K562 (cell line): Measurements from ENCODE around the gene LEAP2. TPM values are rescaled to one million over a fixed set of nuclear protein-coding genes. Genes with fewer than 3 reads are reported as not detected.

Source experiments
- CTBP1 ChIP-seq: fragments of 450-650 bp; IDR thresholded peaks from 2 replicates; pipeline ENCODE4 v1.6.1; 2016; ENCODE audit warnings: borderline replicate concordance
- ETV1 ChIP-seq: fragments of 450-650 bp; conservative IDR thresholded peaks from 2 replicates; pipeline ENCODE4 v1.6.1; 2016; ENCODE audit warnings: missing genetic modification characterization, control low read depth, low read depth, missing compliant biosample characterization
- GTF2F1 ChIP-seq: IDR thresholded peaks from 2 replicates; pipeline ENCODE4 v1.6.1; 2011; ENCODE audit warnings: low read depth, low read length, improper control_type of control experiment
- HNRNPLL ChIP-seq: fragments of 200-400 bp; formaldehyde crosslinking; IDR thresholded peaks from 2 replicates; pipeline ENCODE4 v1.6.1; 2017; ENCODE audit warnings: low read length, low read depth, mild to moderate bottlenecking; ENCODE audit not compliant: poor library complexity, severe bottlenecking
- KAT7 ChIP-seq: sonication (generic); formaldehyde crosslinking; IDR thresholded peaks from 2 replicates; pipeline ENCODE4 v1.8.0; 2022; ENCODE audit warnings: missing genetic modification reagents, mild to moderate bottlenecking, borderline replicate concordance
- L3MBTL2 ChIP-seq: fragments of 450-650 bp; IDR thresholded peaks from 2 replicates; pipeline ENCODE4 v1.6.1; 2016; ENCODE audit warnings: mild to moderate bottlenecking, moderate library complexity
- MAZ ChIP-seq, 2 experiments: fragments of 450-650 bp in 1 of 2; sonication (generic) in 1 of 2; formaldehyde crosslinking; IDR thresholded peaks in 1 of 2; conservative IDR thresholded peaks in 1 of 2; 2 replicates each; pipeline versions ENCODE4 v1.4.0 to v1.5.0; 2020; ENCODE audit warnings: mild to moderate bottlenecking in 1 of 2, missing genetic modification reagents in 1 of 2
- MYC ChIP-seq, 2 experiments: fragments of 250-450 bp in 1 of 2; sonication (Bioruptor Pico) in 1 of 2; IDR thresholded peaks; 2 replicates each; pipeline versions ENCODE4 v1.5.1 to v1.6.1; 2012 to 2021; ENCODE audit warnings: low read depth in 2 of 2, borderline replicate concordance in 1 of 2, improper control_type of control experiment in 1 of 2, low read length in 1 of 2, mild to moderate bottlenecking in 1 of 2, moderate library complexity in 1 of 2
- NR2C2 ChIP-seq, 2 experiments: fragments of 200-800 bp in 1 of 2; sonication (Bioruptor generic) in 1 of 2; sonication (generic) in 1 of 2; formaldehyde crosslinking in 1 of 2; IDR thresholded peaks; 2 replicates each; pipeline versions ENCODE4 v1.6.1 to v1.8.0; 2016 to 2022; ENCODE audit warnings: mild to moderate bottlenecking in 1 of 2, missing compliant biosample characterization in 1 of 2, missing genetic modification characterization in 1 of 2, missing genetic modification reagents in 1 of 2
- NRF1 ChIP-seq, 2 experiments: fragments of 450-650 bp; IDR thresholded peaks in 1 of 2; conservative IDR thresholded peaks in 1 of 2; 2 replicates each; pipeline ENCODE4 v1.6.1; 2014; ENCODE audit warnings: mild to moderate bottlenecking in 2 of 2
- PREB ChIP-seq: sonication (generic); formaldehyde crosslinking; IDR thresholded peaks from 2 replicates; pipeline ENCODE4 v1.8.1; 2023; ENCODE audit warnings: mild to moderate bottlenecking, missing genetic modification reagents
- PRPF4 ChIP-seq: fragments of 200-400 bp; formaldehyde crosslinking; IDR thresholded peaks from one replicate; pipeline ENCODE4 v1.6.1; 2017; ENCODE audit warnings: low read length, low read depth, mild to moderate bottlenecking; ENCODE audit not compliant: insufficient read depth, poor library complexity, severe bottlenecking
- RBM22 ChIP-seq: fragments of 200-400 bp; formaldehyde crosslinking; IDR thresholded peaks from 2 replicates; pipeline ENCODE4 v1.6.1; 2018; ENCODE audit warnings: low read length, low read depth; ENCODE audit not compliant: poor library complexity, severe bottlenecking
- SIN3A ChIP-seq, 2 experiments: fragments of 150-350 bp in 1 of 2; IDR thresholded peaks; 2 replicates each; pipeline ENCODE4 v1.6.1; 2011 to 2016; ENCODE audit warnings: borderline replicate concordance in 2 of 2, low read depth in 2 of 2, low read length in 2 of 2, mild to moderate bottlenecking in 2 of 2, moderate library complexity in 2 of 2; ENCODE audit not compliant: control insufficient read depth in 1 of 2
- SOX6 ChIP-seq: fragments of 450-650 bp; IDR thresholded peaks from 2 replicates; pipeline ENCODE4 v1.6.1; 2014; ENCODE audit warnings: mild to moderate bottlenecking
- TRIM28 ChIP-seq: fragments of 450-650 bp; IDR thresholded peaks from 2 replicates; pipeline ENCODE4 v1.6.1; 2017
- TSC22D4 ChIP-seq: fragments of 450-650 bp; IDR thresholded peaks from 2 replicates; pipeline ENCODE4 v1.6.1; 2016; ENCODE audit warnings: missing genetic modification characterization, missing biosample characterization, control low read depth
- XRCC5 ChIP-seq: fragments of 200-400 bp; formaldehyde crosslinking; IDR thresholded peaks from 2 replicates; pipeline ENCODE4 v1.6.1; 2017; ENCODE audit warnings: low read depth, mild to moderate bottlenecking, low read length
- ZBTB1 ChIP-seq: sonication (generic); formaldehyde crosslinking; IDR thresholded peaks from 2 replicates; pipeline ENCODE4 v1.8.1; 2023; ENCODE audit warnings: missing genetic modification reagents, low read depth, mild to moderate bottlenecking, borderline replicate concordance
- ZBTB43 ChIP-seq: sonication (generic); formaldehyde crosslinking; IDR thresholded peaks from 2 replicates; pipeline ENCODE4 v1.8.0; 2023; ENCODE audit warnings: mild to moderate bottlenecking, missing genetic modification reagents
- ZFX ChIP-seq: sonication (generic); formaldehyde crosslinking; IDR thresholded peaks from 2 replicates; pipeline ENCODE4 v1.8.0; 2022; ENCODE audit warnings: mild to moderate bottlenecking, missing genetic modification reagents, moderate library complexity
- ZNF146 ChIP-seq: IDR thresholded peaks from one replicate; pipeline ENCODE4 v1.6.1; 2018; ENCODE audit warnings: missing compliant biosample characterization; ENCODE audit not compliant: unreplicated experiment
- ZNF644 ChIP-seq: fragments of 200-800 bp; sonication (Bioruptor generic); IDR thresholded peaks from 2 replicates; pipeline ENCODE4 v1.6.1; 2016; ENCODE audit warnings: low read depth, missing genetic modification characterization, missing compliant biosample characterization
- polyA plus RNA-seq, 8 experiments: library from polyadenylated mRNA; depleted of rRNA in 4 of 8; stranded (reverse) in 5 of 8; unstranded in 3 of 8; fragments of >200 nt; fragmentation: Nextera tagmentation in 2 of 8; fragmentation: Illumina TruSeq in 1 of 8; extraction: Ambion mirVana in 2 of 8; extraction: Trizol in 1 of 8; gene quantifications; 2 replicates each; pipeline versions ENCODE4 v1.2.1 to v1.2.3, GENCODE V29; 2011 to 2014; ENCODE audit warnings: inconsistent platforms in 1 of 8, missing spikeins in 1 of 8
- total RNA-seq, 7 experiments: library from RNA; depleted of rRNA in 6 of 7; stranded (reverse); fragments of >200 nt in 6 of 7; fragmentation: Illumina TruSeq in 2 of 7; extraction: Trizol in 2 of 7; gene quantifications; 2 replicates each; pipeline versions ENCODE4 v1.2.1 to v1.2.3, GENCODE V29; 2011 to 2021; ENCODE audit warnings: low replicate concordance in 1 of 7
- TF ChIP-seq, protein P1 (sequence below): sonication (generic); formaldehyde crosslinking; IDR thresholded peaks from 2 replicates; pipeline ENCODE4 v1.8.0; 2022; ENCODE audit warnings: mild to moderate bottlenecking, missing genetic modification reagents

The LEAP2 gene
- total and polyA plus RNA-seq, 9 of the 15 experiments (the other 6 are each of a cell fraction or from before 2014, with no cell fraction given) = 1.1 to 5.6 (median 2.5) TPM

DNA sequence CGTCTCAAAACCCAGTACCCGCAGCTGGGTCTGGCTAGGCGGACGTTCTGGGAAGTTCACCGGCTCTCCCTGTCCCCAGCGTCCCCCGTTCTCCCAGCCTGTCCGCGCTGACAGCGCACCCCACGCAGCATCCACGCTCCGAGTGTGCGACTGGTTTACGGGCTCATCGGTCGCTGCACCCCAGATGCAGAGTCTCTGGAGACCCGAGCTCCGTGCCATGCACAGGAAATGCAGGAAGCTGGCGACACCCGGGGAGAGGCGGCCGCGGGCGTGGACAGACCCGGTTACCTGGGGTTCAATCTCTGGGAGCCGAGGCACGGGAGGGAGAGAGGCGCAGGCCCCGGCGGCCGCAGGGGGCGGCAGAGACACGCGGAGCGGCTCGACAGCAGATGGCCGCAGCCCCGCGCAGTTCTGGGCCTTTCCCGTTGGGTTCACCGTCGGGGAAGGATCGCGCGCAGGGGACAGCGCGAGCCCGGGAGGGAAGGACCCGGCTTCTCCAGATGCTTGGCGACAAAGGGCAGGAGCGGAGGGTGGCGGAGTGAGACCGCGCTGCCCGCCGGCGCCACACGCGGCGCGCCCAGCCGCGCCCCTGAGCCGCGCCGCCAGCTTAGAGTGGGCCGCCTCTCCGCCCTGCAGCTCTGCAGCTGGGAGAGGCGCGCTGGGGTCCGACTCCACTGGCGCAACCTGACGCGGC lies 43.6 kb upstream of the LEAP2 start (continued):
- TF ChIP-seq ZNF146 (CRISPR knock-in tag) = no peak
- peak; percentile 31 for TF ChIP-seq ETV1 (tag)
- TF ChIP-seq MAZ (CRISPR knock-in tag; conservative IDR thresholded peaks at IDR 0.05 in 1 of 2, IDR thresholded peaks at IDR 0.05 in 1 of 2) = 0 out of 4 replicates have a peak, but pooled peaks of 1 of the 2 experiments have one; percentile 32
- TF ChIP-seq NR2C2 (CRISPR knock-in tag; IDR thresholded peaks at IDR 0.05) = peak; percentile 34; the same call in 1 of the 2 replicates
- 0 out of 2 replicates have a peak, but pooled peaks have one; percentile 10 for TF ChIP-seq NR2C2 (tag; IDR thresholded peaks at IDR 0.05)
- TF ChIP-seq, protein P1, sequence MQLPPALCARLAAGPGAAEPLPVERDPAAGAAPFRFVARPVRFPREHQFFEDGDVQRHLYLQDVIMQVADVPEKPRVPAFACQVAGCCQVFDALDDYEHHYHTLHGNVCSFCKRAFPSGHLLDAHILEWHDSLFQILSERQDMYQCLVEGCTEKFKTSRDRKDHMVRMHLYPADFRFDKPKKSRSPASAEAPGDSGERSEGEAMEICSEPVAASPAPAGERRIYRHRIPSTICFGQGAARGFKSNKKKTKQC (CRISPR knock-in tag) = peak; percentile 70
- TF ChIP-seq GTF2F1 = peak; percentile 59; the same call in 1 of the 2 replicates
- TF ChIP-seq PREB (CRISPR knock-in tag) = no peak
- peak; percentile 89; the same call in 1 of the 2 replicates for TF ChIP-seq KAT7 (CRISPR knock-in tag)
- no peak for TF ChIP-seq ZBTB43
- TF ChIP-seq PRPF4 = no peak
- peak; percentile 84 for TF ChIP-seq HNRNPLL
- no peak for TF ChIP-seq ZNF644 (tag)
- peak; percentile 82 for TF ChIP-seq MYC (IDR thresholded peaks at IDR 0.05; ENCODE audit: low read depth, low read length)
- TF ChIP-seq MYC (CRISPR knock-in tag; IDR thresholded peaks at IDR 0.05; ENCODE audit: borderline replicate concordance, low read depth) = peak; percentile 46; the same call in 1 of the 2 replicates
- peak; percentile 54 to 67 for TF ChIP-seq NRF1 (conservative IDR thresholded peaks at IDR 0.05 in 1 of 2, IDR thresholded peaks at IDR 0.05 in 1 of 2)
- peak in 1 of 2 experiments; percentile 25; a peak in 2 of 4 replicates for TF ChIP-seq SIN3A (IDR thresholded peaks at IDR 0.05; ENCODE audit: borderline replicate concordance in 2 of 2, control insufficient read depth in 1 of 2, low read depth in 2 of 2, low read length in 2 of 2)
- TF ChIP-seq TRIM28 = no peak
- TF ChIP-seq L3MBTL2 = peak; percentile 16
- TF ChIP-seq TSC22D4 (tag) = no peak
- peak; percentile 11; the same call in 1 of the 2 replicates for TF ChIP-seq SOX6
- peak; percentile 71 for TF ChIP-seq RBM22
- peak; percentile 97 for TF ChIP-seq CTBP1
- TF ChIP-seq ZFX (CRISPR knock-in tag) = peak; percentile 88
- peak; percentile 30 for TF ChIP-seq ZBTB1 (CRISPR knock-in tag)
- peak; percentile 75; the same call in 1 of the 2 replicates for TF ChIP-seq XRCC5
